Measurements from ENCODE around the gene NCF2.

NCF2 gene

DNA sequence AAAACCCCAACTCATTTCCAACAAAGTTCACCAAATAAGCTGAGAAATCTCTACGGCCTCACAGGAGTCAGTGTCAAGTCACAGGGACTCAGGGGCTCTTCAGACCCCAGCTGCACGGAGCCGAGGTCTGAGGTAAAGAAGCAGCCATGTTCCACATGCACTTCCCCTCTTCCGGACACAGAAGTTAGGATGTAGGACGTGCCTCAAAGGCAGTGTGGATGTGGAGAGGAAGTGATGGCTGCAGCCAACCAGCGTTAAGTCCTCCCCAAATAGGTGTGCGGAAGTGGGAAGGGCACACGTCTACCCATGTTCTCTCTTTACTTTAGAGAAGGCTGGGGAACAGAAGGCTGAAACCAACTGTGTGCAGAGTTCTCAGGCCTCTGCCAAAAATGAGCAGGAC, 14.6 kb upstream of the NCF2 start:
- Mint-ChIP-seq H3K9me3 (no peaks in the 10 kb centered on the region), H3K4me1 (peaks cover 9% of the 10 kb centered on the region), H3K27me3 (peaks cover 41% of the 10 kb centered on the region), H3K4me3 (no peak overlapping the region), H3K27ac (no peak overlapping the region), H3K36me3 (no peaks in the 10 kb centered on the region)
- DNase-seq: no peak
- CTCF ChIA-PET: no interaction called here

DNA sequence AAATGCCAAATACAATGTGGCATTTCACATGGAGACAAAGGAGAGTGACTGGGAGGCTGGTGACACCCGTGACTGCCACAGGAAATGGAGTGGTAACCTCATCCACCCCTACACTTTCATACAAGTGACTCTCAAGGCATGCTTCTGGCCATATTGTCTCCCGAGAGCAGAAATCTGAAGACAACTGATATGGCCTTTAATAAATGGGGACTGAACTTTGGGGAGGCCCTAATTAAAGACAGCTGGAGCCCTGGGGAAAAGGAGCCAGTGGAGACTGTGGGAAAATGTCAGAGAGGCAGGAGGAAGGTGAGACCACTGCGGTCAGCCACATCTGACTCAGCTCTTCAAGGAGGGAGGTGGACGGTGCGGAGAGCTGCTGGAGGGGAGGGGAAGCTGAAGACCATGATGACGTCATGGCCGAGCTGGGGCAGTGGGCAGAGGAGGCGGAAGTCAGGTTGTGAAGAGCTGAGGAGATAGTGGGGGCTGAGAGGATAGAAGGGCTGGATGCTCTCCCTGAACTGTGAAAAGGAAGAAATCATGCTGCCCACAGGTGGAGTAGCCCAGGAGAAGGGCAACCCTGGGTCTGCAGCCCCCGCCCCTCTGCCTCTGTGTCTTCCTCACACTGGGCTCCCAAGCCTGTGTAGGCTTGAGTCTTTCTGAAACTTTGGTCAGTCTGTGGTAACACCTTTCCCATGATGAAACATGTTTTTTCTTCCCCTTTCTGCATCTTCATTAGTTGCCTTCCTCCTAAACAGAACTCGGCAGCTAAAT, 14.0 kb upstream of the NCF2 start:
- no peaks in the 10 kb centered on the region for H3K36me3 Mint-ChIP-seq
- CTCF ChIA-PET: no interaction called here
- peaks cover 40% of the 10 kb centered on the region for H3K27me3 Mint-ChIP-seq
- DNase-seq: no peak
- no peak overlapping the region for H3K4me3 Mint-ChIP-seq
- H3K27ac Mint-ChIP-seq: no peak overlapping the region
- peaks cover 9% of the 10 kb centered on the region for H3K4me1 Mint-ChIP-seq
- no peaks in the 10 kb centered on the region for H3K9me3 Mint-ChIP-seq

DNA sequence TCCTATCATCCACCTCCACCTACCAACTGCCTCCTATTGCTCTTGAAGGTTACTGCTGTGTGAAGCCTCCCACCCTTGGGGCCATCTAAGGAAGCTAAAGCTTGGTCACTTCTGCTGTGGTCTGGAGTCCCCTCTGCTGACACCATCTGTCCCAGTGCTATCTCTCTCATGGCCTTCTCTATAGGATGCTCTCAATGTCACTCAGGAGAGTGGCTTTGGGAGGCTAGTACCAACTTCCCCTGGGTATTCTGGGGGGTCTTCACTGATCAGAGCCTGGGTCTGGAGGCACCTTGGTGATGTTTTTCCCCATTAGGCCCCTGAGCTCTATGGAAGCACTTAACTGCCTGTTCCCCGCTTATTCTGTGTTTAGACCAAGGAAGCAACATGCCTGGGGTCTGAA, 12.3 kb upstream of the NCF2 start:
- H3K4me3 Mint-ChIP-seq: no peak overlapping the region
- peaks cover 16% of the 10 kb centered on the region for H3K4me1 Mint-ChIP-seq
- CTCF ChIA-PET: no interaction called here
- peaks cover 38% of the 10 kb centered on the region for H3K27me3 Mint-ChIP-seq
- no peak for DNase-seq
- no peaks in the 10 kb centered on the region for H3K9me3 Mint-ChIP-seq
- no peak overlapping the region for H3K27ac Mint-ChIP-seq
- no peaks in the 10 kb centered on the region for H3K36me3 Mint-ChIP-seq

DNA sequence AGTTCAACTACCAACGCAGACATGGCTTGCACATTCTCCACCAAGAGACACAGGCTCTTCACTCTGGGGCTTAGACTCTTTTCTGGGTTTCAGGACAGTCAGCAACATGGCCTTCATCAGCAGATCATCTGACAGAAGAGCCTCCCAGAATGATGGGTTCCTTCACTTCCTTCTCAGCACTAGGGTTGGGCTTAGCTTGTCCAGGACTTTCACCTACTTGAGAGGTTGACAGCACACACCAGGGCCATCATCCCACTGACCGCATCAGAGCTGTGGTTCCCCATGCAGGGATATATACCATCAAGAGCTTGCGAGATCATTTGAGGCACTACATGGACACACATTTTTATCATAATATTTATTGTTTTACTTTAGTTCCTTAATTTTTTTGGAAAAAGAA, 10.4 kb upstream of the NCF2 start:
- Mint-ChIP-seq H3K27ac (no peak overlapping the region), H3K9me3 (no peaks in the 10 kb centered on the region), H3K27me3 (peaks cover 34% of the 10 kb centered on the region), H3K4me1 (peaks cover 16% of the 10 kb centered on the region), H3K36me3 (no peaks in the 10 kb centered on the region), H3K4me3 (no peak overlapping the region)
- no peak for DNase-seq
- CTCF ChIA-PET: no interaction called here

DNA sequence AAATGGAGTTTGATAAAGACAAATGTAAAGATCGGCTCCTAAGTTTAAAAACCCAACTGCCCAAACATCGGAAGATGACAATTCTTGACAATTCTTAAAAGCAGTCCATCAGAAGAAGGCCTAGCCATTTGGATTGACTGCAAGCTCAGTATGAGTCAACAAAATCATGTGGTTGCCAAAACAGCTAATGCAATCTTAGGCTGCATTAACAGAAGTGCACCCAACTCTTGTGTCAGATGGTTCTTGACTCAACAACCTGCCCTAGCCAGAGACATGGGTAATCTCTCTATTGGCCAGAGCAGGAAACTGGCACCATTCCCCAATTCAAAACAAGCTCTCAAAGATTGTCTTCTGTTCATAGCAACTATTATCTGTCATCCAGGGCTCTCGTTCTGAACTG, 9.9 kb upstream of the NCF2 start:
- CTCF ChIA-PET: no interaction called here
- Mint-ChIP-seq H3K4me1 (peaks cover 16% of the 10 kb centered on the region), H3K27ac (no peak overlapping the region), H3K27me3 (peaks cover 34% of the 10 kb centered on the region), H3K9me3 (no peaks in the 10 kb centered on the region), H3K36me3 (no peaks in the 10 kb centered on the region), H3K4me3 (no peak overlapping the region)
- DNase-seq: no peak

DNA sequence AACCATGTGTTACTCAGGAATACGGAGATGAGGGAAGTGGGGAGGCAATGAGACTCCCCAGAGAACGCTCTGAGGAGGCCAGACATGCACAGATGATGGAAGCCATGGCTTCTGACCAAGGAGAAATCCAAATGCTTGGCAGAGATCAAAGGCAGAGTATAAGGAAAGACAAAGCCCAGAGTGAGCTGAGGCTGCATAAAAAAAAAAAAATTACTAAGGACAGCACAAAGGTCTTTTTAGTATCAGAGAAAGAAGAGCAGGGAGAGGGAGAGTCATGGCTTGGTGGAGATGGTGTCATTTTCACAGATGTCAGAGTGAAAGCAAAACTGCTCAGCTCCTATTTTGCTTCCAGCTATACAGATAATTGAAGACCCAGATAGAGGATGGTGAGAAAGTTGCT, 8.1 kb upstream of the NCF2 start:
- H3K4me3 Mint-ChIP-seq: no peak overlapping the region
- DNase-seq: no peak
- CTCF ChIA-PET: interaction anchor here (0.8 to 1.5 kb wide), 3 partner anchors 8 to 317 kb away, joined by 3 to 5 read pairs (median 3); partner anchors contain the start of gene NCF2
- no peaks in the 10 kb centered on the region for H3K9me3 Mint-ChIP-seq
- H3K27me3 Mint-ChIP-seq: peaks cover 21% of the 10 kb centered on the region
- no peak overlapping the region for H3K27ac Mint-ChIP-seq
- H3K36me3 Mint-ChIP-seq: no peaks in the 10 kb centered on the region
- peaks cover 9% of the 10 kb centered on the region for H3K4me1 Mint-ChIP-seq

DNA sequence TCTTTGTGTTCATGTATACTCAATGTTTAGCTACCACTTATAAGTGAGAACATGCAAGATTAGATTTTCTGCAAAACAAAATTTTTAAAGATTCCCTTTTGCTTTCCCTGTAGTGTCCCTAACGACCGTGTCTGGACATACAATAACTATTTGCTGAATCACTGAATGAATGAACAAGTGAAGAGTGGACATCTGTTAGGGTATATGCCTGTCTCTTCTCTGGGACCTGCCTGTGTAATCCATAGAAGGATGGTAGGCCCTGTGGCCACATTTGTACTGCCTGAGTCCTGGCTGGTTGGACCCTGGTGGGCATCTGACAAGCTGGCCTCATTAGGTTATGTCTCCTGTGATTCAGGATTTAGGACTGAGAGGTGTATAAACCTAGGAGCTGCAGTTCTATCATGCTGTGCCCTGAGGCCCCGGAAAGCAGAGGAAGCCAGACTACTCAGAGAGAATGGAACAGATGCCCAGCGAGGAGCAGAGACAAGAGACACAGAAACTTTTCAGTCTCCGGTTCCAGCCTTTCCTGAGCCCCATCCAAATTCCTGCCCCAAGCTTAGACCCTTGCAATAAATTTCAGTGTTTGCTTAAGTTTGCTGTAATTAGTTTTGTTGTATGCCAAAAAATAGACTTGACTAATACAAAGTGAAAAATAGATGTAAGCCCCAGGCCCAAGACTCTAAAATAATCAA, 7.5 kb upstream of the NCF2 start:
- Mint-ChIP-seq H3K36me3 (no peaks in the 10 kb centered on the region), H3K4me1 (peaks cover 12% of the 10 kb centered on the region), H3K27me3 (peaks cover 19% of the 10 kb centered on the region), H3K9me3 (no peaks in the 10 kb centered on the region), H3K4me3 (no peak overlapping the region), H3K27ac (no peak overlapping the region)
- CTCF ChIA-PET: interaction anchor here (0.8 to 1.5 kb wide), 2 partner anchors 7 to 47 kb away, joined by 3 to 5 read pairs; partner anchors contain the start of gene NCF2
- DNase-seq: no peak

DNA sequence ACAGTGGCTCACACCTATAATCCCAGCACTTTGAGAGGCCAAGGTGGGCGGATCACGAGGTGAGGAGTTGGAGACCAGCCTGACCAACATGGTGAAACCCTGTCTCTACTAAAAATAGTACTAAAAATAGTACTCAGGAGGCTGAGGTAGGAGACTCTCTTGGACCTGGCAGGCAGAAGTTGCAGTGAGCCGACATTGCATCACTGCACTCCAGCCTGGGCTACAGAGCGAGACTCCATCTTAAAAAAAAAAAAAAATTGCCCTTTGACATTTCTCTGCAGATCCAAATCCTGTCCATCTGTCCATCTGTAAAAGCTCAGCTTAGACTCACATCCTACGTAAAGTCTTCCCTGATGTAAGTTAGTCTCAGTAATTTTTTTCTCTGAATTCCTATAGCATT, 6.2 kb upstream of the NCF2 start:
- Mint-ChIP-seq H3K27ac (no peak overlapping the region), H3K36me3 (no peaks in the 10 kb centered on the region), H3K4me3 (no peak overlapping the region), H3K27me3 (peaks cover 14% of the 10 kb centered on the region), H3K9me3 (no peaks in the 10 kb centered on the region), H3K4me1 (peaks cover 12% of the 10 kb centered on the region)
- CTCF ChIA-PET: no interaction called here
- no peak for DNase-seq

DNA sequence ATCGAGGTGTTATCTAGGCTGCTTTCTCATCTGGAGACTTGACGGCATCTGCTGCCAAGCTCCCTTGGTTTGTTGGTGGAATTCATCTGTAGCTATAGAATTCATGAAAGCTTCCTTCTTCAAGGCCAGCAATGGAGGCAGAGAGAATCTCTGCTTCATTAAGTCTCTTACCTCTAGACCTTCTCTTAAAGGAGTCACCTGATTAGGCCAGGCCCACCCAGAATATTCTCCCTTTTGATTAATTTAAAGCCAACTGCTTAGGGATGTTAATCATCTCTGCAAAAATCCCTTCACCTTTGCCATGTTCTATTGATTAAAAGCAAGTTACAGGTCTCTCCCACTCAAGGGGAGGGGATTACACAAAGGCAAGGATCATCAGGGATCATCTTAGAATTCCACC, 5.3 kb upstream of the NCF2 start:
- H3K36me3 Mint-ChIP-seq: no peaks in the 10 kb centered on the region

DNA sequence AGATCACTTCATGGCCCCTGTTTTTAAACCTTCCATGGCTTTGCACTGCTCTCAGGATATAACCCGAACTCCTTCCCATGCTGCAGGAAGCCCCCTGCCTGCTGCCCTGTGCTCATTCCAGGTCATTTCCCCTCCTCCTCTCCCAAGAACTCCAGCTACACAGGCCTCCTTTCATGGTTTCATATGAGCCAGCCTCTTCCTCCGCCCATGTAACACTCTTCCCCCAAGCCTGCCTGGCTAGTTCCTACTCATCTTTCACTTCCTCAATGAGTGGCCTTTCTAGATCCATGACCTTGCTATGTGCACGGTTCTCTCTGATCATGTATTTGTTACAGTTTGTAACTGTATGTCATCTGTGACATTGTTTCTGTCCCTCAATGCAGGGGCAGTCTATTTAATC, 3.1 kb upstream of the NCF2 start:
- no peak for DNase-seq
- Mint-ChIP-seq H3K27ac (no peak overlapping the region), H3K36me3 (no peaks in the 10 kb centered on the region), H3K9me3 (no peaks in the 10 kb centered on the region), H3K27me3 (peaks cover 5% of the 10 kb centered on the region), H3K4me1 (peaks cover 37% of the 10 kb centered on the region), H3K4me3 (no peak overlapping the region)
- CTCF ChIA-PET: no interaction called here

More for the DNA sequence above, 5.3 kb upstream of the NCF2 start:
- CTCF ChIA-PET: no interaction called here
- Mint-ChIP-seq H3K27me3 (peaks cover 12% of the 10 kb centered on the region), H3K4me3 (no peak overlapping the region), H3K4me1 (peaks cover 20% of the 10 kb centered on the region), H3K27ac (no peak overlapping the region), H3K9me3 (no peaks in the 10 kb centered on the region)
- DNase-seq: no peak

DNA sequence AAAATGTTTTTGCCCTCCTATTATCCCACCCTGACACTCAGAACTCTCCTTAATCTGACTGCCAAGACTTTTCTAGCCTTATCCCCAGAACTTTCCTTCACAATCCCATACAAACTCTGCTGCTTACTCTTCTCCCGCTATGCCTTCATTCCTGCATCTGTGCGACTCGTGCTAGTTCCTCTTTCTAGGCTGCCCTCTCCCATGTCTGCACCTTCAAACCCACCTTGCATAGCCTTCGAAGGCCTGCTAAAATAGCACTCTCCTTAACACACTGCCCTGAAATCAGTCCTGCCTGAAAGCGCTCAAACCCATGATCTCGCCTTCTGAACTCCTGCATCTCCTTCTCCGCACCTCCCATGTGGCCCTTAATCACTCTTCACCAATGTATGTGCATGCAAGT, 2.5 kb upstream of the NCF2 start:
- H3K4me1 Mint-ChIP-seq: peaks cover 37% of the 10 kb centered on the region
- H3K4me3 Mint-ChIP-seq: no peak overlapping the region
- no peaks in the 10 kb centered on the region for H3K9me3 Mint-ChIP-seq
- H3K27me3 Mint-ChIP-seq: peaks cover 5% of the 10 kb centered on the region
- CTCF ChIA-PET: no interaction called here
- H3K36me3 Mint-ChIP-seq: no peaks in the 10 kb centered on the region
- no peak for DNase-seq
- no peak overlapping the region for H3K27ac Mint-ChIP-seq

DNA sequence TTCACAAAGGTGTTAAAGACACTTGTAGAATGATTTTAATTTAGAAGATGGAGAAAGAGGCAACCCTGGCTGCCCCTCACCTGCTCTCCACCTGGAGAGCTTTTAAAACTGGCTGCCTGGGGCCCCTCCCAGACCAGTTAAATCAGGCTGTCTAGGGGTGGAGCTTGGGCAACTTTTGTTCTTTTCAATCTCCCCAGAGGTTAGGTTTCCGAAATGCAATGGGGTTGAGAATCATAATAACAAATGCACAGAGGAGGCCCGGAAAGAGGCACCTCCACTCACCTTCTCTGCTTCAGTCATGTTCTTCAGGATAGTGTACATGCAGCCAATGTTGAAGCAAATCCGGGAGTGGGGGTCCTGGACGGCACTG, 400 bp downstream of the NCF2 start:
- no peaks in the 10 kb centered on the region for H3K9me3 Mint-ChIP-seq
- no peak for DNase-seq
- peak overlapping the region; percentile 87 for H3K27ac Mint-ChIP-seq
- peaks cover 5% of the 10 kb centered on the region for H3K36me3 Mint-ChIP-seq
- CTCF ChIA-PET: interaction anchor here (0.7 to 3.4 kb wide), 3 partner anchors 9 to 112 kb away, joined by 3 to 19 read pairs (median 5); no protein-coding TSS in a partner anchor
- peak overlapping the region; percentile 62 for H3K4me3 Mint-ChIP-seq
- H3K27me3 Mint-ChIP-seq: peaks cover 5% of the 10 kb centered on the region
- peaks cover 47% of the 10 kb centered on the region for H3K4me1 Mint-ChIP-seq

DNA sequence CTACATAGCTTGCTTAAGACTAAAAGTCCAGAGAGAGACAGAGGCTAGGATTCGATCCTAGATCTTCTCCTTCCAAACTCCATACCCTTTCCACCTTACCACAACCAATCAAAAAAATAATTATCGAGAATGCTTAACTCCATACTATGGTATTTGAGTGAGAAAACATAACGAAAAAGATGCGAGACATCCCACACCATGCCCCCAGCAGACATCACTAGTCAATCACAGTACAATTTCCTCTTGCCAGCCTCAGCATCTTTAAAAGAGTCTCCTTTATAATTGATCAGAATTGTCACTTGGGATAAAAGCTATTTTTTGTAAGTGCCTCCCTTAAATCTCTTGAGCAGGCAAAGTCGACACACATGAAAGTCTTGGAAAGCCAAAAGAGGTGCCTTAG, 875 bp downstream of the NCF2 start:
- DNase-seq: no peak
- peaks cover 5% of the 10 kb centered on the region for H3K27me3 Mint-ChIP-seq
- H3K27ac Mint-ChIP-seq: peak overlapping the region; percentile 87
- H3K4me3 Mint-ChIP-seq: peak overlapping the region; percentile 62
- H3K36me3 Mint-ChIP-seq: peaks cover 5% of the 10 kb centered on the region
- CTCF ChIA-PET: interaction anchor here (1.7 to 3.4 kb wide), 2 partner anchors 10 to 66 kb away, joined by 4 to 19 read pairs; no protein-coding TSS in a partner anchor
- peaks cover 51% of the 10 kb centered on the region for H3K4me1 Mint-ChIP-seq
- no peaks in the 10 kb centered on the region for H3K9me3 Mint-ChIP-seq

DNA sequence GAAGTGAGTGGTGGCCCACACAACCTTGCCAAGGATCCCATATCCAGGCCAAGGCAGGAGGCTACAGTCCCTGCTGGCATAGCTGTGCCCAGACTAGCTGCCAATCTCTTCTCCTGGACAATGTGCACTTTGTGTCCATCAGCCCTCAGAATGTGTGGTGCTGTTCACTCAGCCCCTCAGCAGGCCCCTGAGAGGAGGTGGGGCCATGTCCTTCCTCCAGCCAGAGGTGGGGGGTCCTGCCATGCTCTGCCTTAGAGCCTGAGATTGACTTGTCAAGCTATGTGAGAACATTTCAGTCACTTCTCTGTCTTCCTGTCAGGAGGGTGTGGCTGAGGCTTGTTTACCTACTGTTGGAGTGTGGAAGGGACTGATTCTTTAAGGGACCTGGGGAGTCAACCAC, 1.4 kb downstream of the NCF2 start:
- Mint-ChIP-seq H3K27ac (peak overlapping the region; percentile 87), H3K36me3 (peaks cover 5% of the 10 kb centered on the region), H3K4me3 (peak overlapping the region; percentile 62), H3K27me3 (peaks cover 5% of the 10 kb centered on the region), H3K4me1 (peaks cover 52% of the 10 kb centered on the region), H3K9me3 (no peaks in the 10 kb centered on the region)
- CTCF ChIA-PET: interaction anchor here (1.3 to 3.4 kb wide), 3 partner anchors 9 to 118 kb away, joined by 3 to 19 read pairs (median 4); no protein-coding TSS in a partner anchor
- peak; percentile 42 for DNase-seq

DNA sequence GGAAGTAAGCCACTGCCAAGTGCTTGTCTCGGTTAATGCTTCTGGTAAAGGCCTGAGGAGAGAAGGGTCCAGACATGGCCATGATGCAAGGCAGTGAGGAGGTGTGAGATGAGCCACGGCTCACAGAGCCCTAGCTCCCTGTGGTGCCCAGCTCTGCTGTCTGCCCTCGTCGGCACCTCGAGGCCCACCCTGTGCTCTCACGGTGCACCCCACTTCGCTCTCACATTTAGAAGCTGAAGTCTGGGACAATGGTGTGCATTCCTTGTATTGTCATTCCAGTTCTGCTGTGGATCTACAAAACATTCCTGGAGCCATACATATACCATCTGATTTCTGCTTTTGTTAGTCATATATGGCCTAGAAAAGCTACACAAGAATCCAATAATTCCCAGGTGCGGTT, 3.3 kb downstream of the NCF2 start:
- H3K4me3 Mint-ChIP-seq: no peak overlapping the region
- peaks cover 7% of the 10 kb centered on the region for H3K36me3 Mint-ChIP-seq
- no peak for DNase-seq
- H3K4me1 Mint-ChIP-seq: peaks cover 55% of the 10 kb centered on the region
- CTCF ChIA-PET: no interaction called here
- H3K27ac Mint-ChIP-seq: no peak overlapping the region
- H3K9me3 Mint-ChIP-seq: no peaks in the 10 kb centered on the region
- H3K27me3 Mint-ChIP-seq: no peaks in the 10 kb centered on the region
